Neural progenitor cell (in vitro differentiated cells): ENCODE measurements around the gene DNAJC22. TPM values are rescaled to one million over a fixed set of nuclear protein-coding genes. Genes with fewer than 3 reads are reported as not detected.

Experiments
- DNase-seq: peaks from one replicate; pipeline ENCODE4 v3.0.0-alpha.2; 2016; ENCODE audit warnings: low spot score
- H2AFZ ChIP-seq: fragments of 200-600 bp; sonication (generic); replicated peaks from 2 replicates; pipeline ENCODE4 v1.6.1; 2016; ENCODE audit warnings: antibody characterized with exemption
- H3F3A ChIP-seq: fragments of 200-600 bp; sonication (generic); 2 replicates; pipeline ENCODE4 v1.6.1; 2016; ENCODE audit warnings: antibody characterized with exemption, low read depth
- H3K27ac ChIP-seq: fragments of 200-600 bp; sonication (generic); 2 replicates; pipeline ENCODE4 v1.5.1; 2016; ENCODE audit warnings: mild to moderate bottlenecking
- H3K27me3 ChIP-seq: fragments of 200-600 bp; sonication (generic); 2 replicates; pipeline ENCODE4 v1.6.1; 2016; ENCODE audit warnings: mild to moderate bottlenecking, moderate library complexity
- H3K36me3 ChIP-seq: fragments of 200-600 bp; sonication (generic); 2 replicates; pipeline ENCODE4 v1.5.1; 2016
- H3K4me1 ChIP-seq: fragments of 200-600 bp; sonication (generic); 2 replicates; pipeline ENCODE4 v1.6.1; 2016; ENCODE audit warnings: mixed run types
- H3K4me2 ChIP-seq: fragments of 200-600 bp; sonication (generic); 2 replicates; pipeline ENCODE4 v1.6.1; 2016
- H3K4me3 ChIP-seq: fragments of 200-600 bp; sonication (generic); 2 replicates; pipeline ENCODE4 v1.5.1; 2016
- H3K79me2 ChIP-seq: fragments of 200-600 bp; sonication (generic); 2 replicates; pipeline ENCODE4 v1.6.1; 2016; ENCODE audit warnings: low read depth
- H3K9ac ChIP-seq: fragments of 200-600 bp; sonication (generic); 2 replicates; pipeline ENCODE4 v1.6.1; 2016
- H3K9me3 ChIP-seq: fragments of 200-600 bp; sonication (generic); 2 replicates; pipeline ENCODE4 v1.5.1; 2016; ENCODE audit warnings: low read depth
- H4K20me1 ChIP-seq: fragments of 200-600 bp; sonication (generic); 2 replicates; pipeline ENCODE4 v1.6.1; 2016; ENCODE audit warnings: low read depth
- H3K27ac Mint-ChIP-seq: 3 replicates; pipeline ENCODE4 v1.8.0; 2021; ENCODE audit warnings: mixed read lengths
- H3K27me3 Mint-ChIP-seq: 2 replicates; pipeline ENCODE4 v1.8.0; 2022; ENCODE audit warnings: low read depth, mild to moderate bottlenecking, inconsistent platforms, moderate library complexity, mixed read lengths; ENCODE audit not compliant: insufficient read depth
- H3K36me3 Mint-ChIP-seq: 3 replicates; pipeline ENCODE4 v1.8.0; 2021; ENCODE audit warnings: mixed read lengths
- H3K4me1 Mint-ChIP-seq: 3 replicates; pipeline ENCODE4 v1.8.0; 2021; ENCODE audit warnings: mixed read lengths
- H3K4me3 Mint-ChIP-seq: 3 replicates; pipeline ENCODE4 v1.8.0; 2021; ENCODE audit warnings: mild to moderate bottlenecking, moderate library complexity, mixed read lengths
- H3K9me3 Mint-ChIP-seq: 3 replicates; pipeline ENCODE4 v1.8.0; 2020; ENCODE audit warnings: mixed read lengths
- CTCF ChIP-seq: fragments of 200-600 bp; sonication (generic); IDR thresholded peaks from 2 replicates; pipeline ENCODE4 v1.5.1; 2017; ENCODE audit warnings: antibody characterized with exemption, mild to moderate bottlenecking
- EZH2 ChIP-seq: fragments of 200-600 bp; sonication (generic); IDR thresholded peaks from 2 replicates; pipeline ENCODE4 v1.6.1; 2017; ENCODE audit warnings: antibody characterized with exemption, mild to moderate bottlenecking, moderate library complexity
- EZH2phosphoT487 ChIP-seq: fragments of 200-600 bp; sonication (generic); IDR thresholded peaks from 2 replicates; pipeline ENCODE4 v1.6.1; 2017; ENCODE audit warnings: antibody characterized with exemption
- total RNA-seq: library from RNA; depleted of rRNA; stranded (reverse); fragments of >200 nt; gene quantifications from 2 replicates; pipeline ENCODE4 v1.2.3, GENCODE V29; 2015; ENCODE audit warnings: low replicate concordance

The DNAJC22 gene
- total RNA-seq, 1 donor from 2014 or later, result 0.39 TPM

- Histone ChIP-seq H3K27me3 (peaks cover 6% of the 10 kb centered on the region), H3F3A (peaks cover 43% of the 10 kb centered on the region), H3K36me3 (no peaks in the 10 kb centered on the region), H3K9me3 (no peaks in the 10 kb centered on the region), H3K9ac (peak within 1 kb of the TSS; percentile 84), H3K4me3 (peak within 1 kb of the TSS; percentile 89), H3K27ac (peak within 1 kb of the TSS; percentile 97), H3K4me1 (peaks cover 14% of the 10 kb centered on the region), H3K79me2 (peaks cover 50% of the 10 kb centered on the region), H2AFZ (peak within 1 kb of the TSS; percentile 91), H4K20me1 (peaks cover 33% of the 10 kb centered on the region), H3K4me2 (peak within 1 kb of the TSS; percentile 93)
- no peak for DNase-seq
- Mint-ChIP-seq H3K4me3 (peak within 1 kb of the TSS; percentile 94), H3K27me3 (no peaks in the 10 kb centered on the region), H3K36me3 (peaks cover 11% of the 10 kb centered on the region), H3K4me1 (peaks cover 19% of the 10 kb centered on the region), H3K27ac (peak within 1 kb of the TSS; percentile 96), H3K9me3 (no peaks in the 10 kb centered on the region)
- TF ChIP-seq EZH2phosphoT487, result no peak
- TF ChIP-seq EZH2, result no peak
- TF ChIP-seq CTCF, result no peak
Observed at GRCh38 chr12:49367381-49368239, 20.9 kb downstream of the DNAJC22 start, which contains the start of gene SPATS2. TSS of gene SPATS2 (plus strand) at chr12:49367462. CDS start at chr12:49461013, 93,551 bp downstream.

- Mint-ChIP-seq H3K4me3 (peak overlapping the region; percentile 94), H3K27me3 (no peaks in the 10 kb centered on the region), H3K9me3 (no peaks in the 10 kb centered on the region), H3K4me1 (peaks cover 19% of the 10 kb centered on the region), H3K36me3 (peaks cover 13% of the 10 kb centered on the region), H3K27ac (peak overlapping the region; percentile 80)
- Histone ChIP-seq H4K20me1 (peaks cover 37% of the 10 kb centered on the region), H3K4me1 (peaks cover 14% of the 10 kb centered on the region), H3K9ac (peak overlapping the region; percentile 39), H3K36me3 (no peaks in the 10 kb centered on the region), H3K4me3 (peak overlapping the region; percentile 89), H3K27ac (no peak overlapping the region), H3K4me2 (peak overlapping the region; percentile 93), H2AFZ (no peak overlapping the region), H3K27me3 (peaks cover 6% of the 10 kb centered on the region), H3F3A (peaks cover 43% of the 10 kb centered on the region), H3K79me2 (peaks cover 56% of the 10 kb centered on the region), H3K9me3 (no peaks in the 10 kb centered on the region)
- TF ChIP-seq EZH2 (no peak), EZH2phosphoT487 (no peak), CTCF (no peak)
- no peak for DNase-seq
Observed at GRCh38 chr12:49368240-49368600, 21.5 kb downstream of the DNAJC22 start.

- H3K4me1 Mint-ChIP-seq, result peaks cover 19% of the 10 kb centered on the region
- peaks cover 14% of the 10 kb centered on the region for H3K4me1 ChIP-seq
- H3K79me2 ChIP-seq, result peaks cover 70% of the 10 kb centered on the region
- H3K9me3 Mint-ChIP-seq, result no peaks in the 10 kb centered on the region
- H3F3A ChIP-seq, result peaks cover 43% of the 10 kb centered on the region
- no peaks in the 10 kb centered on the region for H3K36me3 ChIP-seq
- no peak overlapping the region for H3K9ac ChIP-seq
- TF ChIP-seq EZH2phosphoT487 (no peak), EZH2 (no peak), CTCF (peak; percentile 28)
- H3K27ac ChIP-seq, result no peak overlapping the region
- H3K27me3 ChIP-seq, result peaks cover 6% of the 10 kb centered on the region
- H3K4me3 ChIP-seq, result peak overlapping the region; percentile 16
- H3K4me3 Mint-ChIP-seq, result peak overlapping the region; percentile 66
- H4K20me1 ChIP-seq, result peaks cover 50% of the 10 kb centered on the region
- no peaks in the 10 kb centered on the region for H3K27me3 Mint-ChIP-seq
- H2AFZ ChIP-seq, result no peak overlapping the region
- peak; percentile 28 for DNase-seq
- peaks cover 13% of the 10 kb centered on the region for H3K36me3 Mint-ChIP-seq
- no peaks in the 10 kb centered on the region for H3K9me3 ChIP-seq
- H3K4me2 ChIP-seq, result peak overlapping the region; percentile 25
- H3K27ac Mint-ChIP-seq, result no peak overlapping the region
Observed at GRCh38 chr12:49369411-49370145, 22.9 kb downstream of the DNAJC22 start.
